ENCODE results near the gene CDC42BPA. TPM values are rescaled to one million over a fixed set of nuclear protein-coding genes. Genes with fewer than 3 reads are reported as not detected.

The CDC42BPA gene
- polyA plus RNA-seq, 1 donor (not counting 4 experiments of a cell fraction or from before 2014, with no cell fraction given) = 9.2 TPM

DNA sequence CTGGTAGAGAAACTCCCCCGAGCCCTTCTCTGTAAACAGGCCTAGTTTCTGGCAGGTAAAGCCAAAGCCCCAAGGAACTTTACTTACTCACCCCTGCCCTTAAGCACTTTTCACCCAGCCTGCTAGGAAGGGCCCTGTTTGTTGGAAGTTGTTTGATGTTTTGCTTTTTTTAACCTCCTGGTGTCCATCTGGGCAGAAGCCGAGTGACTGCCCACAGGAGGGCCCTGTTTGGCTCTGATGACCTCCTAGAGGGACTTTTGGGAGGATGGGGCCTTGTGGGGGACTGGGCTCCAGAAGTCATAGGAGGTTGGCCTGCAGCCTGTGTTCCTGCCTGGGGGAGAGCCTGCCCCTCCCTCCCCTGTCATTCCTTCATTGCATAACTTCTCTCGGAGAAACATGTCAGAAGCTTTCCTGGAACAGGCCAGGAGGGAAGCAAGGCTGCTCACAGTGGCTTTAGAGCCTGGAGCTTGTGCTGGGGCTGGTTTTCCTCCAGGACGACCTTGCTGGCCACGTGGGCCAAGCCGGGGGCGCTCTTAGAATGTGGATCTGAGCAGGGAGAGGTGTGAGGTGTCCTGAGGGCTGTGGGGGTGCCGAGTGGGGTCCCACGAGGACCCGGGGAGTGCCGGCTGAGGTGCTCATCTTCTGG lies 344.3 kb downstream of the CDC42BPA start:
- Histone ChIP-seq H3K4me3 (ENCODE audit: control insufficient read depth in 2 of 3, extremely low read depth in 1 of 3, insufficient read depth in 2 of 3, low read depth in 1 of 3, low read length in 3 of 3) (no peak overlapping the region), H3K4me1 (ENCODE audit: control insufficient read depth, extremely low read depth, insufficient read depth, low read length) (peaks cover 9% of the 10 kb centered on the region), H3K27ac (ENCODE audit: control insufficient read depth, insufficient read depth, low read length) (no peak overlapping the region), H3K27me3 (ENCODE audit: control insufficient read depth, extremely low read depth, insufficient read depth, low read length) (no peaks in the 10 kb centered on the region), H2AFZ (ENCODE audit: control insufficient read depth, low read length) (peak overlapping the region; percentile 53), H3K9ac (ENCODE audit: control insufficient read depth, extremely low read depth, insufficient read depth, low read length) (no peak overlapping the region), H3K36me3 (ENCODE audit: control insufficient read depth in 2 of 2, extremely low read depth in 1 of 2, insufficient read depth in 2 of 2, low read length in 2 of 2) (no peaks in the 10 kb centered on the region), H4K20me1 (ENCODE audit: control insufficient read depth, extremely low read depth, insufficient read depth, low read length) (no peaks in the 10 kb centered on the region), H3K9me3 (ENCODE audit: control insufficient read depth, low read depth, low read length) (no peaks in the 10 kb centered on the region), H3K79me2 (ENCODE audit: control insufficient read depth, insufficient read depth, low read length) (no peaks in the 10 kb centered on the region), H3K4me2 (ENCODE audit: control insufficient read depth, extremely low read depth, insufficient read depth, low read depth, low read length) (no peak overlapping the region), H3K9me1 (ENCODE audit: control insufficient read depth, extremely low read depth, insufficient read depth, low read length) (no peaks in the 10 kb centered on the region)
- dilution Hi-C loops (cut with MboI; ENCODE audit: extremely low pct_ligation_motif_present, low sequenced_read_pairs) = no loop called here
- FAIRE-seq = no peak
- DNase-seq (ENCODE audit: low read depth, low spot score) = no peak
- TF ChIP-seq EZH2 (IDR thresholded peaks at IDR 0.05; ENCODE audit: low read length) (no peak), CTCF (optimal IDR thresholded peaks at IDR 0.05 in 1 of 3, IDR thresholded peaks at IDR 0.05 in 1 of 3, conservative IDR thresholded peaks at IDR 0.05 in 1 of 3; ENCODE audit: extremely low read depth in 1 of 3, insufficient read depth in 2 of 3, low read length in 3 of 3) (no peak)

GRCh38 chr1:226973371-226973897 lies 344.9 kb downstream of the CDC42BPA start:
- no peak overlapping the region for H3K4me2 ChIP-seq (ENCODE audit: control insufficient read depth, extremely low read depth, insufficient read depth, low read depth, low read length)
- H3K9ac ChIP-seq (ENCODE audit: control insufficient read depth, extremely low read depth, insufficient read depth, low read length) = no peak overlapping the region
- TF ChIP-seq CTCF (optimal IDR thresholded peaks at IDR 0.05 in 1 of 3, IDR thresholded peaks at IDR 0.05 in 1 of 3, conservative IDR thresholded peaks at IDR 0.05 in 1 of 3; ENCODE audit: extremely low read depth in 1 of 3, insufficient read depth in 2 of 3, low read length in 3 of 3) = no peak
- no peak for TF ChIP-seq EZH2 (IDR thresholded peaks at IDR 0.05; ENCODE audit: low read length)
- H2AFZ ChIP-seq (ENCODE audit: control insufficient read depth, low read length) = no peak overlapping the region
- no peak overlapping the region for H3K27ac ChIP-seq (ENCODE audit: control insufficient read depth, insufficient read depth, low read length)
- H3K9me3 ChIP-seq (ENCODE audit: control insufficient read depth, low read depth, low read length) = no peaks in the 10 kb centered on the region
- dilution Hi-C loops (cut with MboI; ENCODE audit: extremely low pct_ligation_motif_present, low sequenced_read_pairs) = no loop called here
- H3K27me3 ChIP-seq (ENCODE audit: control insufficient read depth, extremely low read depth, insufficient read depth, low read length) = no peaks in the 10 kb centered on the region
- no peak for DNase-seq (ENCODE audit: low read depth, low spot score)
- no peaks in the 10 kb centered on the region for H3K9me1 ChIP-seq (ENCODE audit: control insufficient read depth, extremely low read depth, insufficient read depth, low read length)
- H3K4me1 ChIP-seq (ENCODE audit: control insufficient read depth, extremely low read depth, insufficient read depth, low read length) = peaks cover 9% of the 10 kb centered on the region
- H3K79me2 ChIP-seq (ENCODE audit: control insufficient read depth, insufficient read depth, low read length) = no peaks in the 10 kb centered on the region
- FAIRE-seq = no peak
- no peaks in the 10 kb centered on the region for H4K20me1 ChIP-seq (ENCODE audit: control insufficient read depth, extremely low read depth, insufficient read depth, low read length)
- no peaks in the 10 kb centered on the region for H3K36me3 ChIP-seq (ENCODE audit: control insufficient read depth in 2 of 2, extremely low read depth in 1 of 2, insufficient read depth in 2 of 2, low read length in 2 of 2)
- H3K4me3 ChIP-seq (ENCODE audit: control insufficient read depth in 2 of 3, extremely low read depth in 1 of 3, insufficient read depth in 2 of 3, low read depth in 1 of 3, low read length in 3 of 3) = no peak overlapping the region
